GM19468 (cell line): ENCODE measurements around the gene YWHAB.
"Not testable (repeated sequence)": the region's sequence is repeated elsewhere in the genome, so short reads cannot be mapped to it uniquely, and the experiment has no call there.

Experiments used
- ATAC-seq: cut with Tn5 transposase; IDR thresholded peaks from one replicate; pipeline ENCODE4 v1.9.1; 2021; ENCODE audit warnings: mild to moderate bottlenecking, moderate library complexity, moderate number of reproducible peaks; ENCODE audit not compliant: unreplicated experiment; ENCODE audit errors: extremely low read depth

The YWHAB gene

DNA sequence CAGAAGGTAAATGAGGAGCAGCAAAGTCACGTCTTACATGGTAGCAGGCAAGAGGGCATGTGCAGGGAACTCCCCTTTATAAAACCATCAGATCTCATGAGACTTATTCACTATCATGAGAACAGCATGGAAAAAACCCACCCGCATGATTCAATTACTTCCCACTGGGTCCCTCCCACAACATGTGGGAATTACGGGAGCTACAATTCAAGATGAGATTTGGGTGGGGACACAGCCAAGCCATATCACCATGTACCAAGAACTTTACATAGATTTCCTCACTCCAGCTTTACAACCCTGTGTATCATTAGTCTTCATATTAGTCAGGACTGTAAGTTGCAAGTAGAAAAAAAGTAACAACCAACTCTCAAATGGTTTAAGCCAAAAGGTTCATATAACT lies 21.0 kb upstream of the YWHAB start:
- not testable (repeated sequence) for ATAC-seq

GRCh38 chr20:44866703-44867335 lies 18.7 kb upstream of the YWHAB start:
- no peak for ATAC-seq

- no peak for ATAC-seq
These were observed 16.0 kb upstream of the YWHAB start for GRCh38 chr20:44869471-44869870.

DNA sequence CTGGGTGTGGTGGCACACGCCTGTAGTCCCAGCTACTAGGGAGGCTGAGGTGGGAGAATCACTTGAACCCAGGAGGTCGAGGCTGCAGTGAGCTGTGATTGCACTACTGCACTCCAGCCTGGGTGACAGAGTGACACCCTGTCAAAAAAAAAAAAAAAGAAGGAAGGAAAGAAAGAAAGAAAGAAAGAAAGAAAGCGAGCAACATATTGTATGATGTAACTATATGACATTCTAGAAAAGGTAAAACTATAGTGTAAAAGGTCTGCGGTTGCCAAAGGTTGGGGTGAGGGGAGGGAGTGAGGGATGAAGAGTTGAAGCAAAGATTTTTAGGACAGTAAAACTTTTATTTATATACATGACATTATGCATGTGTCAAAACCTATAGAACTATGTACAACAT lies 3.1 kb upstream of the YWHAB start:
- ATAC-seq, result not testable (repeated sequence)

DNA sequence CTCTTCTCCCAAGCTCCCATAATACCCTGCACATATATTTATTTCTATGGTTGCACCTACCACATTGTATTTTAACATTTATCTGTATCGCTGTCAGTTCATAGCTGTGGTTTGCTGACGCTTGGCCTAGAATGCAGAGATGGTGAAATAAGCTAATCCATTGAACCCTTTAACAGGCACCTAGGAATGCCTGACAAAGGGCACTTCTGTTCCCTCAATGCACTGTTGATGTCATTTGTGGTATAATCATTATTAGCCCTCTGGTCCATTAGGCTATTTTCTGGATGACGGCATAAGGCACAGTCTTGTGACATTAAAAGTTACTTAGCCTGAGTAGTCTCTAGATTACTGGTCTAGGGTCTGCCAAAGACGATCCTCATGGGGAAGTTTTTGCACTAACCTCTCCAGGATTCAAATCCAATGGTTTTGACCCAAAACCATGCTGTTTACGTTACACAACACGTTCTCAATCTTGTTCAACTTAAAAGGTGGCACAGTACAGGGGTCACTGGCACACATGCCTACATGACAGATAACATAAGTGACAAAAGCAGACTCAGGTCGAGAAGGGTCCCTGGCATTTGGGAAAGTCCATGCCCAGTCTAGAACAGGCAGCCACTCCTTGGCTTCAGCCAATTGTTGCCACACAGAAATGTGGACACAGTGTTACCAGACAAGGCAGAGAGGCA lies 2.1 kb upstream of the YWHAB start:
- no peak for ATAC-seq

DNA sequence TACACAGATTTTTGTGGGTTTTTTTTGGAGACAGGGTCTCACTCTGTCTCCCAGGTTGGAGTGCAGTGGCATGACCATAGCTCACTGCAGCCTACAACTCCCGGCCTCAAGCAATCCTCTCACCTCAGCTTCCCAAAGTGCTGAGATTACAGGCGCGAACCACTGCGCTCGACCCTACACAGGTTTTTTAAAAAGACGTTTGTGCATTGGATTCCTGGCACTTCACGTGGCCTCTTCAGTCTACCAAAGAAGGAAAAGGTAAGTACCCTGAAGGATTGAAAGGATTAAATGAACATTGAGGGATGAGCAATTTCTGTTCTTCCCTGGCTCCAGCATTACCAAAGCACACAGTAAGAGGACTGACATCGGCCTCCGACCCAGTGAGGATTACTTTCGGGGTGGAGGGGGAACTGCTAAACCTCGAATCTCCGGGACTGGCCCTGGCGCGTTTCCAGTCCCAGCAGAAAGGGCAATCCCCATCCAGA lies 556 bp upstream of the YWHAB start:
- ATAC-seq, result no peak

DNA sequence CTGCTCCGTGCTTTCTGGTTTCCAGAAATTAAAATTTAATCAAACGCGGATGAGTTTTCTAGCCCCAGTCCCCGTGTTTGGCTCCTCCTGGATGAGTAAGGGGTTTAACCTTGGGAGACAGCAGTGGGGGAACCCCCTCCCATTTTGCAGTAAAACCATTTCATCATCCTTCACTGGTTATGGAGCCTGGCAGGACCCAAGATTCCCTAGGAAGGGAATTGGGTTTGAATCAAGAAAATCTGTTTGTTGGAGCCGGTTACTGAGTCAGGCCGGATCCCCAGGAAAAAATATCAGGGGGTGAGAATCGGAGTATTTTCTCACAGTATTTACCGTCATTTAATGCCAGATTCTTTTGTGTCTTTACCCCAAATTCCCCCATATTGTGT lies 754 bp downstream of the YWHAB start:
- no peak for ATAC-seq

- ATAC-seq, result no peak
These were observed 1.3 kb downstream of the YWHAB start for GRCh38 chr20:44886828-44887227.

GRCh38 chr20:44887466-44887865 lies 2.0 kb downstream of the YWHAB start:
- ATAC-seq, result no peak

- ATAC-seq, result no peak
These were observed 3.0 kb downstream of the YWHAB start for GRCh38 chr20:44888226-44889103.

GRCh38 chr20:44891826-44892225 lies 6.3 kb downstream of the YWHAB start:
- no peak for ATAC-seq

- ATAC-seq, result no peak
These were observed 9.5 kb downstream of the YWHAB start for GRCh38 chr20:44894959-44895358.

DNA sequence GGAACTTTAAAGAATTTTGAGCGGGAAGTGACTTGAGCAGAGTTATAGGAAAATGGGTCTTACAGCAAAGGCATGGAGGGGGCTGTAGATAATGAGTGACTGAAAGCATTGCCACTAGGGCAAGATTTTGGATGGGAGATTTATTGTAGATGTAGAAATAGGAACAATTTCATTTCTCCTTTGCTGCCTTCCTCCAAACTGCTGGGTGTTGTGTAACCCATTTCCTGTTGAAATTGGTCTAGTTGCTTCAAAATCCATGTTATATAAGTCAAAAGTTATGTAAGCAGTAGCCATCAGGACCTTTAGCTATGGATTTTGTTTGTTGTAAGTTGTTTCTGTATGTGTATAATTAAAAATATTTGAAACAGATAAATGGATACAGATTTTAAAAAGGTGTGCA lies 11.1 kb downstream of the YWHAB start:
- no peak for ATAC-seq

DNA sequence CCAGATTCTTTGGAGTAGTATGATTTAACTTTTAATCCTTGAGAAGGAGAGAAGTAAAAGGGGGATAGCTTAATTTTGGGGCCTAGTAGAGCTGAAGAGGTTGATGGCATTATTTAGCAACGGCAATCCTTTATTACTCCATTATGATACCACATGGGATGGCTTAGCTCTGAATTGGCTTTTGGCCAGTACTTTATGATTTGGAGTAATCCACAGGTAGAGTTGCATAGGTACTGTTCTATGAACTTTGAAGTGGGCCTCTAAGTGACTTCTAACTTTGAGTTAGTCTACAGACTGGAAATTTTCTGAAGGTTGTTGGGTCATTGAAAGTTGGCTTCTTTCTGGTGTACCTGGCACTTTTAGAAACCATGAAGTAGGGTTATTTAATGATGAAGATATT lies 11.6 kb downstream of the YWHAB start:
- ATAC-seq, result no peak

DNA sequence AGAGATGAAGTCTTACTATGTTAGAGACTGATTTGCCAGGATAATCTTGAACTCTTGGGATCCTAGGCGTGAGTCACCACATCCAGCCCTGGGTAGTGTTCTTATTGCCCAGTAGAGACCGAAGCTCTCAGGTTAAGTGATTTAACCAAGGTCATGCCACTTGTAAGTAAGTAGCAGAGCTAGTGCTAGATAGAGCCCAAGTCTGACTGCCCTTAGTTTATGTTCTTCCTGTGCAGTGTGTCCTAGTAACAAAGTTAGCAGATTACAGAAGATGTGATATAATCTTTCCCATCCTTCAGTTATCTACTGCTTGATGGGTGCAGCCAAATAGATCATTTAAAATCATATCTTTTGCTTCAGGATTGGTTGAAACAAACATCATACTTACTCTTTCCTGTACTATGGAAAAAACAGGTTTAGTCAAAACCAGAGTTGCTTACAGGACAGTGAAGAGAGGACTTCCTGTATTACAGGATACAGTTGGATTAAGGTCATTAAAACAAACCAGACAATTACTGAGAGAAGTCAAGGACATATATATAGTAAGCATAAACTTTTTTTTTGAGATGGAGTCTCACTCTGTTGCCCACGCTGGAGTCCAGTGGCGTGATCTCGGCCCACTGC lies 14.8 kb downstream of the YWHAB start:
- no peak for ATAC-seq

- ATAC-seq, result no peak
These were observed 16.5 kb downstream of the YWHAB start for GRCh38 chr20:44901974-44902373.

- ATAC-seq, result no peak
These were observed 18.9 kb downstream of the YWHAB start for GRCh38 chr20:44904377-44904776.

GRCh38 chr20:44908987-44909871 lies 23.7 kb downstream of the YWHAB start:
- ATAC-seq, result no peak

DNA sequence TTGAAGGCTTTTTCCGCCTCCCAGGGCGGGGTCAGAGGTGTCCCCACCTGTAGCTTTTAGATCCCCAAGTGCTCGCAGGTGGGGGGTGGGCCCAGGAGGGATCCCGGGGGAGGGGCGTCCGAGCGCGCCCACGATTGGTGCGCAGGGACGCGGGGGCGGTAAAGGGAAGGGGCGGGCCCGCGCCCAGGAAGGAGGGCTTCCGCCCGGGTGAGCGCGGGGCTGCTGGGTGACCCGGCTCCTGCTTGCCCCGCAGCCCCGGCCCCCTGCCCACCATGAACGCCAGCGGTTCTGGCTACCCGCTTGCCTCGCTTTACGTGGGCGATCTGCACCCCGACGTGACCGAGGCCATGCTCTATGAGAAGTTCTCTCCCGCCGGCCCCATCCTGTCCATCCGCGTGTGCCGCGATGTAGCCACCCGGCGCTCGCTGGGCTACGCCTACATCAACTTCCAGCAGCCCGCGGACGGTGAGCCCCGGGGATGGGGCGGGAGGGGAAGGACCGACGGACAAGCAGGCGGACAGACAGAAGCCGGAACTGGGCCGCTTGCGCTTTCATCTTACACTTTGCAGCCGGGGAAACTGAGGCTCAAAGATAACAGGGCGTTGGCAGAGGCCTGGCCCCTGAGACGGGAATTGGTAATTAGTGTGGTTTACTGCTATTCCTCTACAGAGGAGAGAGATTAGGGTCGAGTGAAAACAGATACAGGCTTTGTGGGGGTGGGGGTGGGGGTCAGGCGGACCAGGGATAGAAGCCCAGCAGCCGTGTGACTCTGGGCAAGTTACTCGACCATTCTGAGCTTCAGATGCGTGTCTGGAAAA lies 24.6 kb downstream of the YWHAB start, which contains the start of gene PABPC1L:
PABPC1L (plus strand) TSS at position 189 of the 818 bp plus-strand sequence; CDS start at position 273, 84 bp downstream.
- peak; percentile 69 for ATAC-seq
